ENCODE data around the gene TIPIN. TPM values are rescaled to one million over a fixed set of nuclear protein-coding genes. Genes with fewer than 3 reads are reported as not detected.

The TIPIN gene
- total RNA-seq, 1 experiment from 2014 or later: 22.2 TPM

- no peaks in the 10 kb centered on the region for H3K9me3 Mint-ChIP-seq
- POLR2A ChIA-PET: no interaction called here
- peak overlapping the region; percentile 54; the same call in 1 of the 2 replicates for H3K27ac Mint-ChIP-seq
- peaks cover 30% of the 10 kb centered on the region for H3K36me3 Mint-ChIP-seq
- CTCF ChIA-PET: no interaction called here
- peaks cover 51% of the 10 kb centered on the region for H3K4me1 Mint-ChIP-seq
- no peak for TF ChIP-seq NR3C1 (CRISPR knock-in tag; conservative IDR thresholded peaks at IDR 0.05; ENCODE audit: low read depth)
- TF ChIP-seq, protein P1, sequence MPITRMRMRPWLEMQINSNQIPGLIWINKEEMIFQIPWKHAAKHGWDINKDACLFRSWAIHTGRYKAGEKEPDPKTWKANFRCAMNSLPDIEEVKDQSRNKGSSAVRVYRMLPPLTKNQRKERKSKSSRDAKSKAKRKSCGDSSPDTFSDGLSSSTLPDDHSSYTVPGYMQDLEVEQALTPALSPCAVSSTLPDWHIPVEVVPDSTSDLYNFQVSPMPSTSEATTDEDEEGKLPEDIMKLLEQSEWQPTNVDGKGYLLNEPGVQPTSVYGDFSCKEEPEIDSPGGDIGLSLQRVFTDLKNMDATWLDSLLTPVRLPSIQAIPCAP (CRISPR knock-in tag; IDR thresholded peaks at IDR 0.05): no peak
- no peak for TF ChIP-seq RELA (CRISPR knock-in tag; IDR thresholded peaks at IDR 0.05; ENCODE audit: borderline replicate concordance)
- TF ChIP-seq AR (CRISPR knock-in tag; IDR thresholded peaks at IDR 0.05): no peak
- TF ChIP-seq ZNF425 (CRISPR knock-in tag; conservative IDR thresholded peaks at IDR 0.05): no peak
- TF ChIP-seq, protein P2, sequence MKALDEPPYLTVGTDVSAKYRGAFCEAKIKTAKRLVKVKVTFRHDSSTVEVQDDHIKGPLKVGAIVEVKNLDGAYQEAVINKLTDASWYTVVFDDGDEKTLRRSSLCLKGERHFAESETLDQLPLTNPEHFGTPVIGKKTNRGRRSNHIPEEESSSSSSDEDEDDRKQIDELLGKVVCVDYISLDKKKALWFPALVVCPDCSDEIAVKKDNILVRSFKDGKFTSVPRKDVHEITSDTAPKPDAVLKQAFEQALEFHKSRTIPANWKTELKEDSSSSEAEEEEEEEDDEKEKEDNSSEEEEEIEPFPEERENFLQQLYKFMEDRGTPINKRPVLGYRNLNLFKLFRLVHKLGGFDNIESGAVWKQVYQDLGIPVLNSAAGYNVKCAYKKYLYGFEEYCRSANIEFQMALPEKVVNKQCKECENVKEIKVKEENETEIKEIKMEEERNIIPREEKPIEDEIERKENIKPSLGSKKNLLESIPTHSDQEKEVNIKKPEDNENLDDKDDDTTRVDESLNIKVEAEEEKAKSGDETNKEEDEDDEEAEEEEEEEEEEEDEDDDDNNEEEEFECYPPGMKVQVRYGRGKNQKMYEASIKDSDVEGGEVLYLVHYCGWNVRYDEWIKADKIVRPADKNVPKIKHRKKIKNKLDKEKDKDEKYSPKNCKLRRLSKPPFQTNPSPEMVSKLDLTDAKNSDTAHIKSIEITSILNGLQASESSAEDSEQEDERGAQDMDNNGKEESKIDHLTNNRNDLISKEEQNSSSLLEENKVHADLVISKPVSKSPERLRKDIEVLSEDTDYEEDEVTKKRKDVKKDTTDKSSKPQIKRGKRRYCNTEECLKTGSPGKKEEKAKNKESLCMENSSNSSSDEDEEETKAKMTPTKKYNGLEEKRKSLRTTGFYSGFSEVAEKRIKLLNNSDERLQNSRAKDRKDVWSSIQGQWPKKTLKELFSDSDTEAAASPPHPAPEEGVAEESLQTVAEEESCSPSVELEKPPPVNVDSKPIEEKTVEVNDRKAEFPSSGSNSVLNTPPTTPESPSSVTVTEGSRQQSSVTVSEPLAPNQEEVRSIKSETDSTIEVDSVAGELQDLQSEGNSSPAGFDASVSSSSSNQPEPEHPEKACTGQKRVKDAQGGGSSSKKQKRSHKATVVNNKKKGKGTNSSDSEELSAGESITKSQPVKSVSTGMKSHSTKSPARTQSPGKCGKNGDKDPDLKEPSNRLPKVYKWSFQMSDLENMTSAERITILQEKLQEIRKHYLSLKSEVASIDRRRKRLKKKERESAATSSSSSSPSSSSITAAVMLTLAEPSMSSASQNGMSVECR (CRISPR knock-in tag; IDR thresholded peaks at IDR 0.05; ENCODE audit: borderline replicate concordance): no peak
- TF ChIP-seq, protein P3, sequence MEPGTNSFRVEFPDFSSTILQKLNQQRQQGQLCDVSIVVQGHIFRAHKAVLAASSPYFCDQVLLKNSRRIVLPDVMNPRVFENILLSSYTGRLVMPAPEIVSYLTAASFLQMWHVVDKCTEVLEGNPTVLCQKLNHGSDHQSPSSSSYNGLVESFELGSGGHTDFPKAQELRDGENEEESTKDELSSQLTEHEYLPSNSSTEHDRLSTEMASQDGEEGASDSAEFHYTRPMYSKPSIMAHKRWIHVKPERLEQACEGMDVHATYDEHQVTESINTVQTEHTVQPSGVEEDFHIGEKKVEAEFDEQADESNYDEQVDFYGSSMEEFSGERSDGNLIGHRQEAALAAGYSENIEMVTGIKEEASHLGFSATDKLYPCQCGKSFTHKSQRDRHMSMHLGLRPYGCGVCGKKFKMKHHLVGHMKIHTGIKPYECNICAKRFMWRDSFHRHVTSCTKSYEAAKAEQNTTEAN (CRISPR knock-in tag; IDR thresholded peaks at IDR 0.05): no peak
- TF ChIP-seq OVOL2 (CRISPR knock-in tag; IDR thresholded peaks at IDR 0.05; ENCODE audit: borderline replicate concordance): no peak
- TF ChIP-seq, protein P4, sequence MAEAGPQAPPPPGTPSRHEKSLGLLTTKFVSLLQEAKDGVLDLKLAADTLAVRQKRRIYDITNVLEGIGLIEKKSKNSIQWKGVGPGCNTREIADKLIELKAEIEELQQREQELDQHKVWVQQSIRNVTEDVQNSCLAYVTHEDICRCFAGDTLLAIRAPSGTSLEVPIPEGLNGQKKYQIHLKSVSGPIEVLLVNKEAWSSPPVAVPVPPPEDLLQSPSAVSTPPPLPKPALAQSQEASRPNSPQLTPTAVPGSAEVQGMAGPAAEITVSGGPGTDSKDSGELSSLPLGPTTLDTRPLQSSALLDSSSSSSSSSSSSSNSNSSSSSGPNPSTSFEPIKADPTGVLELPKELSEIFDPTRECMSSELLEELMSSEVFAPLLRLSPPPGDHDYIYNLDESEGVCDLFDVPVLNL (CRISPR knock-in tag; IDR thresholded peaks at IDR 0.05; ENCODE audit: borderline replicate concordance, low read depth): no peak
- H3K4me3 Mint-ChIP-seq: no peak overlapping the region
- no peaks in the 10 kb centered on the region for H3K27me3 Mint-ChIP-seq (ENCODE audit: low read depth)
- ATAC-seq: no peak
- no peak for DNase-seq (ENCODE audit: low spot score)
Measured at GRCh38 chr15:66399276-66399675, 42.8 kb upstream of the TIPIN start.

DNA sequence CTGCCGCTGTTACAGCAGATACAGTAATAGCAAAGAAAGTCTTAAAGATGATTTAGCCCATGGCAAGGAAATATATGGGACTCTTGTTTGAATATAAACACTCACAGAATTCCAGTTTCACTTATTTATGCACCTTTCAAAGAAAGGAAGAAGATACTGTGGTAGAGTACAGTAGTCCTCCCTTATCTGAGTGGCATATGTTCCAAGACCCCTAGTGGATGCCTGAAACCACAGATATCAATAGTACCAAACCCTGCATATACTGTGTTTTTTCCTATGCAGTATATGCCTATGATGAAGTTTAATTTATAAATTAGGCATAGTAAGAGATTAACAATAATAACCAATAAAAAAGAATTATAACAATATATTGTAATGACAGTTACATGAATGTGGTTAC, 38.4 kb upstream of the TIPIN start:
- Mint-ChIP-seq H3K27me3 (ENCODE audit: low read depth) (no peaks in the 10 kb centered on the region), H3K27ac (no peak overlapping the region), H3K9me3 (no peaks in the 10 kb centered on the region), H3K4me1 (peaks cover 39% of the 10 kb centered on the region), H3K36me3 (peaks cover 44% of the 10 kb centered on the region), H3K4me3 (no peak overlapping the region)
- DNase-seq (ENCODE audit: low spot score) (no peak), ATAC-seq (no peak)
- POLR2A ChIA-PET: no interaction called here
- CTCF ChIA-PET: interaction anchor here (1.1 kb wide), 1 partner anchor 8 kb away, joined by 4 read pairs; the partner anchor contains the start of gene MAP2K1
- no peak for TF ChIP-seq ZNF281 (CRISPR knock-in tag; IDR thresholded peaks at IDR 0.05)
- TF ChIP-seq NFE2L1 (CRISPR knock-in tag; IDR thresholded peaks at IDR 0.05): no peak
- no peak for TF ChIP-seq MYBL2 (CRISPR knock-in tag; IDR thresholded peaks at IDR 0.05)
- TF ChIP-seq, protein P5, sequence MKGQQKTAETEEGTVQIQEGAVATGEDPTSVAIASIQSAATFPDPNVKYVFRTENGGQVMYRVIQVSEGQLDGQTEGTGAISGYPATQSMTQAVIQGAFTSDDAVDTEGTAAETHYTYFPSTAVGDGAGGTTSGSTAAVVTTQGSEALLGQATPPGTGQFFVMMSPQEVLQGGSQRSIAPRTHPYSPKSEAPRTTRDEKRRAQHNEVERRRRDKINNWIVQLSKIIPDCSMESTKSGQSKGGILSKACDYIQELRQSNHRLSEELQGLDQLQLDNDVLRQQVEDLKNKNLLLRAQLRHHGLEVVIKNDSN (CRISPR knock-in tag; IDR thresholded peaks at IDR 0.05): no peak
- no peak for TF ChIP-seq ATF2 (CRISPR knock-in tag; IDR thresholded peaks at IDR 0.05; ENCODE audit: borderline replicate concordance, low read depth)
- TF ChIP-seq, protein P6, sequence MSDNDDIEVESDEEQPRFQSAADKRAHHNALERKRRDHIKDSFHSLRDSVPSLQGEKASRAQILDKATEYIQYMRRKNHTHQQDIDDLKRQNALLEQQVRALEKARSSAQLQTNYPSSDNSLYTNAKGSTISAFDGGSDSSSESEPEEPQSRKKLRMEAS (CRISPR knock-in tag; IDR thresholded peaks at IDR 0.05): no peak
- no peak for TF ChIP-seq TEAD4 (CRISPR knock-in tag; IDR thresholded peaks at IDR 0.05)
